Measurements from ENCODE around the gene GGTA1. TPM values are rescaled to one million over a fixed set of nuclear protein-coding genes. Genes with fewer than 3 reads are reported as not detected.

Gene GGTA1
- total RNA-seq, 1 experiment from 2014 or later = not detected

DNA sequence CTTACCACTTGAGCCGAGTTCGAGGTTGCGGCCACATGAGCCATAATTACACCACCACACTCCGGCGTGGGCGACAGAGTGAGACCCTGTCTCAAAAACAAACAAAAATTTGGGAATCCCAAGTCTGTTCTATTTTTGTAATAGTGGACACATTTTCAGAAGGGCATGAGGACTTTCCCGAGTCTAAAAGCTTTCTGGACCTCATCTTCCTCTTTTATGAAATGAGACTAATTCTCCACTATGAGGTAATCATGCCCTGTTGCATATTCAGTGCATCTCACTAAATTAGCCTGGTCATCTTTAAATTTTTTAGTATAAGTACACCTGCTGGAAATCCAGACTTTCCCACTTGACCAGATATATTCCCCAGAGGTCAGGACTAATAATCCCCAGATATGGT is 55.7 kb downstream of the GGTA1 start:
- H3K79me2 ChIP-seq (ENCODE audit: insufficient read depth, low read length) = no peaks in the 10 kb centered on the region
- H3K4me3 ChIP-seq (replicated peaks in 1 of 2; ENCODE audit: low read depth in 1 of 2, low read length in 2 of 2) = no peak overlapping the region
- H3K36me3 ChIP-seq (ENCODE audit: control insufficient read depth in 1 of 2, insufficient read depth in 2 of 2, low read length in 2 of 2) = no peaks in the 10 kb centered on the region
- ChIA-PET RAD21 (ENCODE audit: low non-redundant PET in 1 of 2, low total read pairs in 2 of 2, uncharacterized antibody in 2 of 2, unreplicated experiment in 2 of 2) (no interaction called here), POLR2A (no interaction called here), CTCF (interaction anchor here (1.6 kb wide), 1 partner anchor 11 kb away, joined by 3 read pairs; no protein-coding TSS in a partner anchor)
- intact Hi-C loops (cut with micrococcal nuclease) = no loop called here
- H2AFZ ChIP-seq (ENCODE audit: low read depth, low read length, poor library complexity, severe bottlenecking) = no peak overlapping the region
- TF ChIP-seq RAD21 (IDR thresholded peaks at IDR 0.05; ENCODE audit: low read depth) = no peak
- TF ChIP-seq EZH2 (IDR thresholded peaks at IDR 0.05) = no peak
- no peak for TF ChIP-seq POLR2A (IDR thresholded peaks at IDR 0.05; ENCODE audit: borderline replicate concordance, extremely low read depth, insufficient read depth, insufficient read length)
- TF ChIP-seq YY1 (IDR thresholded peaks at IDR 0.05; ENCODE audit: extremely low read depth, insufficient replicate concordance, low read depth, low read length) = no peak
- TF ChIP-seq ELF1 (IDR thresholded peaks at IDR 0.05; ENCODE audit: borderline replicate concordance, low read depth) = no peak
- no peak for TF ChIP-seq SIN3A (IDR thresholded peaks at IDR 0.05; ENCODE audit: low read depth)
- TF ChIP-seq CBX3 (IDR thresholded peaks at IDR 0.05; ENCODE audit: low read depth) = no peak
- TF ChIP-seq, protein P1, sequence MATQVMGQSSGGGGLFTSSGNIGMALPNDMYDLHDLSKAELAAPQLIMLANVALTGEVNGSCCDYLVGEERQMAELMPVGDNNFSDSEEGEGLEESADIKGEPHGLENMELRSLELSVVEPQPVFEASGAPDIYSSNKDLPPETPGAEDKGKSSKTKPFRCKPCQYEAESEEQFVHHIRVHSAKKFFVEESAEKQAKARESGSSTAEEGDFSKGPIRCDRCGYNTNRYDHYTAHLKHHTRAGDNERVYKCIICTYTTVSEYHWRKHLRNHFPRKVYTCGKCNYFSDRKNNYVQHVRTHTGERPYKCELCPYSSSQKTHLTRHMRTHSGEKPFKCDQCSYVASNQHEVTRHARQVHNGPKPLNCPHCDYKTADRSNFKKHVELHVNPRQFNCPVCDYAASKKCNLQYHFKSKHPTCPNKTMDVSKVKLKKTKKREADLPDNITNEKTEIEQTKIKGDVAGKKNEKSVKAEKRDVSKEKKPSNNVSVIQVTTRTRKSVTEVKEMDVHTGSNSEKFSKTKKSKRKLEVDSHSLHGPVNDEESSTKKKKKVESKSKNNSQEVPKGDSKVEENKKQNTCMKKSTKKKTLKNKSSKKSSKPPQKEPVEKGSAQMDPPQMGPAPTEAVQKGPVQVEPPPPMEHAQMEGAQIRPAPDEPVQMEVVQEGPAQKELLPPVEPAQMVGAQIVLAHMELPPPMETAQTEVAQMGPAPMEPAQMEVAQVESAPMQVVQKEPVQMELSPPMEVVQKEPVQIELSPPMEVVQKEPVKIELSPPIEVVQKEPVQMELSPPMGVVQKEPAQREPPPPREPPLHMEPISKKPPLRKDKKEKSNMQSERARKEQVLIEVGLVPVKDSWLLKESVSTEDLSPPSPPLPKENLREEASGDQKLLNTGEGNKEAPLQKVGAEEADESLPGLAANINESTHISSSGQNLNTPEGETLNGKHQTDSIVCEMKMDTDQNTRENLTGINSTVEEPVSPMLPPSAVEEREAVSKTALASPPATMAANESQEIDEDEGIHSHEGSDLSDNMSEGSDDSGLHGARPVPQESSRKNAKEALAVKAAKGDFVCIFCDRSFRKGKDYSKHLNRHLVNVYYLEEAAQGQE (IDR thresholded peaks at IDR 0.05; ENCODE audit: low read depth) = no peak
- TF ChIP-seq TCF7L2 (IDR thresholded peaks at IDR 0.05; ENCODE audit: borderline replicate concordance, extremely low read depth, insufficient read depth, insufficient read length) = no peak
- no peak for TF ChIP-seq ZNF274 (IDR thresholded peaks at IDR 0.05; ENCODE audit: low read depth, low read length)
- no peak for TF ChIP-seq EGR1 (IDR thresholded peaks at IDR 0.05; ENCODE audit: low read depth)
- no peak for TF ChIP-seq CEBPB (IDR thresholded peaks at IDR 0.05; ENCODE audit: low read depth)
- TF ChIP-seq, protein P2, sequence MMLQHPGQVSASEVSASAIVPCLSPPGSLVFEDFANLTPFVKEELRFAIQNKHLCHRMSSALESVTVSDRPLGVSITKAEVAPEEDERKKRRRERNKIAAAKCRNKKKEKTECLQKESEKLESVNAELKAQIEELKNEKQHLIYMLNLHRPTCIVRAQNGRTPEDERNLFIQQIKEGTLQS (IDR thresholded peaks at IDR 0.05) = no peak
- TF ChIP-seq, protein P3, sequence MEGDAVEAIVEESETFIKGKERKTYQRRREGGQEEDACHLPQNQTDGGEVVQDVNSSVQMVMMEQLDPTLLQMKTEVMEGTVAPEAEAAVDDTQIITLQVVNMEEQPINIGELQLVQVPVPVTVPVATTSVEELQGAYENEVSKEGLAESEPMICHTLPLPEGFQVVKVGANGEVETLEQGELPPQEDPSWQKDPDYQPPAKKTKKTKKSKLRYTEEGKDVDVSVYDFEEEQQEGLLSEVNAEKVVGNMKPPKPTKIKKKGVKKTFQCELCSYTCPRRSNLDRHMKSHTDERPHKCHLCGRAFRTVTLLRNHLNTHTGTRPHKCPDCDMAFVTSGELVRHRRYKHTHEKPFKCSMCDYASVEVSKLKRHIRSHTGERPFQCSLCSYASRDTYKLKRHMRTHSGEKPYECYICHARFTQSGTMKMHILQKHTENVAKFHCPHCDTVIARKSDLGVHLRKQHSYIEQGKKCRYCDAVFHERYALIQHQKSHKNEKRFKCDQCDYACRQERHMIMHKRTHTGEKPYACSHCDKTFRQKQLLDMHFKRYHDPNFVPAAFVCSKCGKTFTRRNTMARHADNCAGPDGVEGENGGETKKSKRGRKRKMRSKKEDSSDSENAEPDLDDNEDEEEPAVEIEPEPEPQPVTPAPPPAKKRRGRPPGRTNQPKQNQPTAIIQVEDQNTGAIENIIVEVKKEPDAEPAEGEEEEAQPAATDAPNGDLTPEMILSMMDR (IDR thresholded peaks at IDR 0.05 in 2 of 3, conservative IDR thresholded peaks at IDR 0.05 in 1 of 3; ENCODE audit: borderline replicate concordance in 1 of 3, insufficient read depth in 1 of 3, low read depth in 2 of 3, low read length in 2 of 3) = no peak
- TF ChIP-seq SP1 (IDR thresholded peaks at IDR 0.05; ENCODE audit: low read depth) = no peak
- no peak for DNase-seq (ENCODE audit: low read depth, low spot score)
- H3K9me2 ChIP-seq (ENCODE audit: insufficient read depth) = no peaks in the 10 kb centered on the region
- ATAC-seq = no peak
- no peaks in the 10 kb centered on the region for H4K20me1 ChIP-seq (ENCODE audit: insufficient read depth)
- BruUV-seq (replicated peaks) = no TSS peak
- H3K27ac ChIP-seq (ENCODE audit: low read depth, low read length) = no peak overlapping the region
- no peaks in the 10 kb centered on the region for H3K27me3 ChIP-seq (ENCODE audit: insufficient read depth, low read length)
- no peaks in the 10 kb centered on the region for H3K9me3 ChIP-seq (ENCODE audit: control insufficient read depth in 1 of 2, insufficient read depth in 1 of 2, low read depth in 1 of 2, low read length in 2 of 2)
- no peak overlapping the region for H3K9ac ChIP-seq (ENCODE audit: low read length)
- no peaks in the 10 kb centered on the region for H3K4me1 ChIP-seq (ENCODE audit: control insufficient read depth in 1 of 2, insufficient read depth in 2 of 2, low read length in 2 of 2)
- no peak overlapping the region for H3K4me2 ChIP-seq (ENCODE audit: low read length)

Measured in HCT116 (cell line).